ENCODE data around the gene GNB3. TPM values are rescaled to one million over a fixed set of nuclear protein-coding genes. Genes with fewer than 3 reads are reported as not detected.
"Not testable (repeated sequence)": the region's sequence is repeated elsewhere in the genome, so short reads cannot be mapped to it uniquely, and the experiment has no call there.

GNB3 gene
- total RNA-seq, 4 donors from 2014 or later: 0.85 to 6.6 (median 0.94) TPM; not detected in 1

- no peaks in the 10 kb centered on the region for H3K9me3 ChIP-seq
- peak; percentile 92 to 98 (median 94) for TF ChIP-seq CTCF (IDR thresholded peaks at IDR 0.05)
- peak; percentile 43 to 54 for TF ChIP-seq POLR2A (IDR thresholded peaks at IDR 0.05)
- H3K4me3 ChIP-seq: peak overlapping the region; percentile 43 to 62 (median 47)
- peak; percentile 99 for DNase-seq
- H3K36me3 ChIP-seq: no peaks in the 10 kb centered on the region
- peaks cover 0 to 3% (median 0%) of the 10 kb centered on the region in 4 donors for H3K4me1 ChIP-seq
- peak overlapping the region; percentile 82 to 91 (median 87) for H3K27ac ChIP-seq
- no peaks in the 10 kb centered on the region for H3K27me3 ChIP-seq
Measured at GRCh38 chr12:6890789-6891645, 50.3 kb downstream of the GNB3 start.

GRCh38 chr12:6891646-6892001 lies 50.9 kb downstream of the GNB3 start:
- TF ChIP-seq CTCF (IDR thresholded peaks at IDR 0.05) (no peak), POLR2A (IDR thresholded peaks at IDR 0.05) (no peak)
- no peaks in the 10 kb centered on the region for H3K27me3 ChIP-seq
- H3K4me3 ChIP-seq: peak overlapping the region; percentile 43 to 62 (median 47)
- H3K36me3 ChIP-seq: no peaks in the 10 kb centered on the region
- H3K4me1 ChIP-seq: peaks cover 0 to 3% (median 0%) of the 10 kb centered on the region in 4 donors
- no peak for DNase-seq
- H3K27ac ChIP-seq: peak overlapping the region; percentile 82 to 91 (median 87)
- H3K9me3 ChIP-seq: no peaks in the 10 kb centered on the region

- DNase-seq, H3K4me1 ChIP-seq, H3K27ac ChIP-seq, H3K4me3 ChIP-seq, H3K36me3 ChIP-seq, H3K27me3 ChIP-seq, H3K9me3 ChIP-seq: not testable (repeated sequence)
Measured at GRCh38 chr12:6892683-6893082, 52.0 kb downstream of the GNB3 start.

- H3K27ac ChIP-seq: no peak overlapping the region
- H3K4me3 ChIP-seq: no peak overlapping the region
- peaks cover 0 to 3% (median 0%) of the 10 kb centered on the region in 4 donors for H3K4me1 ChIP-seq
- no peaks in the 10 kb centered on the region for H3K27me3 ChIP-seq
- TF ChIP-seq POLR2A (IDR thresholded peaks at IDR 0.05): no peak
- no peak for TF ChIP-seq CTCF (IDR thresholded peaks at IDR 0.05)
- H3K9me3 ChIP-seq: no peaks in the 10 kb centered on the region
- H3K36me3 ChIP-seq: no peaks in the 10 kb centered on the region
- no peak for DNase-seq
Measured at GRCh38 chr12:6894321-6894720, 53.6 kb downstream of the GNB3 start.

Other genes with a start within 250 kb of the GNB3 start
- gene CHD4, start 233.5 kb upstream of the GNB3 start, total RNA-seq: 100 to 1,000 TPM; 129 to 209 (median 167) TPM
- gene LPAR5, start 205.0 kb upstream of the GNB3 start, total RNA-seq: 10 to 100 TPM; 18.7 to 36.2 (median 25.3) TPM
- 10 to 100 TPM in 2 of 4 donors, 1 to 10 TPM in 2; 5.1 to 12.1 (median 10.3) TPM for gene ACRBP, start 193.5 kb upstream of the GNB3 start, total RNA-seq
- gene ING4, start 177.8 kb upstream of the GNB3 start, total RNA-seq: 100 to 1,000 TPM in 1 of 4 donors, 10 to 100 TPM in 3; 32.6 to 109 (median 45.4) TPM
- 10 to 100 TPM; 35.6 to 96.6 (median 80.2) TPM for gene ZNF384, start 151.6 kb upstream of the GNB3 start, total RNA-seq
- not detected for gene PIANP, start 140.1 kb upstream of the GNB3 start, total RNA-seq
- 10 to 100 TPM; 38.4 to 72.6 (median 51.8) TPM for gene COPS7A, start 116.9 kb upstream of the GNB3 start, total RNA-seq
- 100 to 1,000 TPM in 3 of 4 donors, 10 to 100 TPM in 1; 94.9 to 212 (median 182) TPM for gene MLF2, start 87.8 kb upstream of the GNB3 start, total RNA-seq
- 10 to 100 TPM; 44.2 to 87.5 (median 53.0) TPM for gene PTMS, start 74.6 kb upstream of the GNB3 start, total RNA-seq
- 1 to 10 TPM in 3 of 4 donors, not detected in 1; 1.3 to 3.0 (median 1.6) TPM for gene LAG3, start 68.4 kb upstream of the GNB3 start, total RNA-seq
- gene CD4, start 51.4 kb upstream of the GNB3 start, total RNA-seq: 1 to 10 TPM; 2.1 to 9.1 (median 4.0) TPM
- 10 to 100 TPM in 1 of 4 donors, 1 to 10 TPM in 2, not detected in 1; 2.5 to 11.6 (median 4.1) TPM for gene GPR162, start 19.1 kb upstream of the GNB3 start, total RNA-seq
- gene P3H3, start 12.5 kb upstream of the GNB3 start, total RNA-seq: 10 to 100 TPM in 2 of 4 donors, 1 to 10 TPM in 2; 3.7 to 40.4 (median 8.7) TPM
- gene CDCA3, start 10.4 kb downstream of the GNB3 start, total RNA-seq: 10 to 100 TPM; 44.2 to 51.2 (median 46.3) TPM
- 10 to 100 TPM; 41.0 to 94.1 (median 47.1) TPM for gene USP5, start 11.2 kb downstream of the GNB3 start, total RNA-seq
- gene TPI1, start 26.6 kb downstream of the GNB3 start, total RNA-seq: 1,000 to 10,000 TPM in 1 of 4 donors, 100 to 1,000 TPM in 3; 591 to 1,061 (median 658) TPM
- gene SPSB2, start 32.4 kb downstream of the GNB3 start, total RNA-seq: 10 to 100 TPM in 2 of 4 donors, 1 to 10 TPM in 2; 4.1 to 12.3 (median 9.9) TPM
- gene LRRC23, start 63.9 kb downstream of the GNB3 start, total RNA-seq: 10 to 100 TPM in 1 of 4 donors, 1 to 10 TPM in 2, not detected in 1; 1.7 to 35.5 (median 3.0) TPM
- 10 to 100 TPM in 2 of 4 donors, 1 to 10 TPM in 2; 4.6 to 11.7 (median 8.8) TPM for gene ENO2, start 73.7 kb downstream of the GNB3 start, total RNA-seq
- 100 to 1,000 TPM in 3 of 4 donors, 10 to 100 TPM in 1; 77.6 to 337 (median 125) TPM for gene ATN1, start 87.0 kb downstream of the GNB3 start, total RNA-seq
- not detected for gene RNU7-1, start 102.9 kb downstream of the GNB3 start, total RNA-seq
- 100 to 1,000 TPM; 146 to 339 (median 156) TPM for gene C12orf57, start 103.1 kb downstream of the GNB3 start, total RNA-seq
- 100 to 1,000 TPM in 1 of 4 donors, 10 to 100 TPM in 3; 41.6 to 183 (median 44.4) TPM for gene PTPN6, start 110.4 kb downstream of the GNB3 start, total RNA-seq
- gene PHB2, start 129.7 kb downstream of the GNB3 start, total RNA-seq: 100 to 1,000 TPM; 162 to 219 (median 174) TPM
- 10 to 100 TPM in 3 of 4 donors, 1 to 10 TPM in 1; 9.1 to 24.8 (median 18.3) TPM for gene EMG1, start 130.0 kb downstream of the GNB3 start, total RNA-seq
- gene LPCAT3, start 177.6 kb downstream of the GNB3 start, total RNA-seq: 100 to 1,000 TPM in 3 of 4 donors, 10 to 100 TPM in 1; 18.2 to 230 (median 179) TPM
- 100 to 1,000 TPM in 2 of 4 donors, 10 to 100 TPM in 2; 55.9 to 187 (median 108) TPM for gene C1S, start 219.8 kb downstream of the GNB3 start, total RNA-seq

Measured in Peyer's patch (tissue), 4 donors.